Transverse colon (tissue), 3 donors: ENCODE data around the gene SUCLG1.

Source experiments
- EP300 ChIP-seq: sonication (generic); formaldehyde crosslinking; IDR thresholded peaks from one replicate; pipeline ENCODE4 v1.6.1; 2017; ENCODE audit warnings: antibody characterized with exemption, low read depth
- POLR2A ChIP-seq: fragments of 450-650 bp; IDR thresholded peaks from one replicate; pipeline ENCODE4 v1.6.1; 2016; ENCODE audit warnings: antibody characterized with exemption, mild to moderate bottlenecking, moderate library complexity
- TF ChIP-seq, protein P1 (sequence below), 5 experiments: fragments of 200-600 bp in 3 of 5; fragments of 450-650 bp in 2 of 5; sonication (generic) in 3 of 5; IDR thresholded peaks; 1 replicate in 2 of 5; 2 replicates in 3 of 5; pipeline ENCODE4 v1.5.1; 2016 to 2017; ENCODE audit warnings: antibody characterized with exemption in 5 of 5, inconsistent platforms in 3 of 5, mild to moderate bottlenecking in 2 of 5, moderate library complexity in 1 of 5

DNA sequence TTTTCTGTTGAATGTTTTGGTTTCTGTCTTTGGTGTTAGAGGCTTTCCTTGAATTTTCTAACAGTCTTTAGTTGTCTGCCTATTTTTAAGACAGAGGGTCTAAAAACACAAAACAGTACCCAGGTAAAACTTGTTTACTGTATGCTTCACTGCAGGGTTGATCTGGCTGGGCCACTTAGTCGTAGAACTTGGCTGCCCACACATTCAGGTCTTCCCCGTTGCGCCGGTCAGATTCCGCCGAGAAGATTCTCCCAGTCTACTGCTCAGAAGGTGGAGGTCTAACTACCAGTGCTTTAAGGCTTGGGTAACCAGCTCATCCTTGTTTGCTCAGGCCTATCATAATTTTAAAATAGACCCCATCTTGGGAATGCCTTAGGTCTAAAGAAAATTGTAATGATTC lies 32.7 kb upstream of the SUCLG1 start:
- TF ChIP-seq EP300: no peak
- TF ChIP-seq, protein P1, sequence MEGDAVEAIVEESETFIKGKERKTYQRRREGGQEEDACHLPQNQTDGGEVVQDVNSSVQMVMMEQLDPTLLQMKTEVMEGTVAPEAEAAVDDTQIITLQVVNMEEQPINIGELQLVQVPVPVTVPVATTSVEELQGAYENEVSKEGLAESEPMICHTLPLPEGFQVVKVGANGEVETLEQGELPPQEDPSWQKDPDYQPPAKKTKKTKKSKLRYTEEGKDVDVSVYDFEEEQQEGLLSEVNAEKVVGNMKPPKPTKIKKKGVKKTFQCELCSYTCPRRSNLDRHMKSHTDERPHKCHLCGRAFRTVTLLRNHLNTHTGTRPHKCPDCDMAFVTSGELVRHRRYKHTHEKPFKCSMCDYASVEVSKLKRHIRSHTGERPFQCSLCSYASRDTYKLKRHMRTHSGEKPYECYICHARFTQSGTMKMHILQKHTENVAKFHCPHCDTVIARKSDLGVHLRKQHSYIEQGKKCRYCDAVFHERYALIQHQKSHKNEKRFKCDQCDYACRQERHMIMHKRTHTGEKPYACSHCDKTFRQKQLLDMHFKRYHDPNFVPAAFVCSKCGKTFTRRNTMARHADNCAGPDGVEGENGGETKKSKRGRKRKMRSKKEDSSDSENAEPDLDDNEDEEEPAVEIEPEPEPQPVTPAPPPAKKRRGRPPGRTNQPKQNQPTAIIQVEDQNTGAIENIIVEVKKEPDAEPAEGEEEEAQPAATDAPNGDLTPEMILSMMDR (IDR thresholded peaks at IDR 0.05): no peak
- TF ChIP-seq POLR2A: no peak
